ENCODE data around the gene JHY. TPM values are rescaled to one million over a fixed set of nuclear protein-coding genes. Genes with fewer than 3 reads are reported as not detected.
A peak's percentile ranks its signal among the peaks of the same experiment; 100 is the strongest.

Gene JHY
- polyA plus RNA-seq, 1 of the 3 experiments (the other 2 are of a cell fraction) = 2.9 TPM

- TF ChIP-seq EP300 (IDR thresholded peaks at IDR 0.05; ENCODE audit: borderline replicate concordance in 1 of 2, low read depth in 1 of 2, low read length in 1 of 2) = no peak
- TF ChIP-seq JUND (IDR thresholded peaks at IDR 0.05) = no peak
- no peak for TF ChIP-seq MAX (IDR thresholded peaks at IDR 0.05; ENCODE audit: low read depth)
- no peak for TF ChIP-seq FOSL2 (IDR thresholded peaks at IDR 0.05; ENCODE audit: borderline replicate concordance, low read depth)
- no peak for TF ChIP-seq CHD2 (IDR thresholded peaks at IDR 0.05; ENCODE audit: low read length, partially characterized antibody)
Observed at GRCh38 chr11:122979815-122980595, 97.4 kb downstream of the JHY start (continued).

- Histone ChIP-seq H3K9ac (no peak within 1 kb of the TSS), H3K4me1 (ENCODE audit: control insufficient read depth in 1 of 2, insufficient read depth in 2 of 2, low read depth in 1 of 2, low read length in 1 of 2) (peaks cover 0 to 6% of the 10 kb centered on the region in 2 experiments; a peak in 2 of 4 replicates), H3K27me3 (ENCODE audit: insufficient read depth) (peaks cover 18% of the 10 kb centered on the region; the same call in 1 of the 2 replicates), H3K4me2 (no peak within 1 kb of the TSS), H3K9me2 (no peaks in the 10 kb centered on the region), H3K4me3 (ENCODE audit: low read depth in 2 of 2, low read length in 1 of 2) (no peak within 1 kb of the TSS), H2AFZ (ENCODE audit: low read depth) (no peak within 1 kb of the TSS), H3F3A (replicated peaks; ENCODE audit: insufficient read depth) (no peaks in the 10 kb centered on the region), H4K20me1 (ENCODE audit: insufficient read depth) (no peaks in the 10 kb centered on the region), H3K27ac (ENCODE audit: low read depth in 2 of 2, low read length in 1 of 2) (no peak within 1 kb of the TSS), H3K36me3 (replicated peaks in 1 of 2; ENCODE audit: control insufficient read depth in 1 of 2, insufficient read depth in 2 of 2, low read length in 1 of 2) (no peaks in the 10 kb centered on the region), H3K79me2 (ENCODE audit: insufficient read depth) (no peaks in the 10 kb centered on the region), H3K9me3 (no peaks in the 10 kb centered on the region)
- CTCF ChIA-PET = interaction anchor here (0.7 kb wide), 1 partner anchor 69 kb away, joined by 3 read pairs; no protein-coding TSS in a partner anchor
- WGBS (ENCODE audit: low lambda C conversion rate) = 78% methylated on average over 35 of the region's 35 CpGs
- no peak for TF ChIP-seq PBX3 (IDR thresholded peaks at IDR 0.05)
- peak; percentile 99 for TF ChIP-seq REST (IDR thresholded peaks at IDR 0.05; ENCODE audit: low read depth, low read length)
- POLR2A ChIA-PET = no interaction called here
- no peak for DNase-seq
Observed at GRCh38 chr11:122981388-122982264, 99.1 kb downstream of the JHY start, which contains the start of gene BSX. BSX (minus strand) TSS chr11:122981834; CDS start chr11:122981671, 163 bp downstream.

All from SK-N-SH (cell line).